ENCODE results near the gene WFIKKN1.
A peak's percentile ranks its signal among the peaks of the same experiment; 100 is the strongest.

The WFIKKN1 gene

GRCh38 chr16:667780-668518, 37.2 kb downstream of the WFIKKN1 start, which contains the start of gene RHOT2 (continued):
- TF ChIP-seq ZNF37A (tag by site-specific recombination; IDR thresholded peaks at IDR 0.05), result no peak
- no peak for TF ChIP-seq ZNF202 (tag by site-specific recombination; IDR thresholded peaks at IDR 0.05; ENCODE audit: borderline replicate concordance)
- no peak for TF ChIP-seq ZNF610 (tag by site-specific recombination; IDR thresholded peaks at IDR 0.05; ENCODE audit: borderline replicate concordance)
- no peak for TF ChIP-seq ZNF701 (tag by site-specific recombination; IDR thresholded peaks at IDR 0.05)
- TF ChIP-seq ZNF629 (tag by site-specific recombination; IDR thresholded peaks at IDR 0.05), result 0 out of 2 replicates have a peak, but pooled peaks have one; percentile 39
- TF ChIP-seq KLF17 (tag by site-specific recombination; IDR thresholded peaks at IDR 0.05), result no peak
- TF ChIP-seq MYNN (tag by site-specific recombination; IDR thresholded peaks at IDR 0.05; ENCODE audit: borderline replicate concordance), result no peak
- TF ChIP-seq ZNF324 (tag by site-specific recombination; IDR thresholded peaks at IDR 0.05), result no peak
- TF ChIP-seq ZIC2 (tag by site-specific recombination; IDR thresholded peaks at IDR 0.05), result no peak; the same call in 1 of the 2 replicates
- no peak for TF ChIP-seq ZBTB17 (tag by site-specific recombination; IDR thresholded peaks at IDR 0.05)
- 0 out of 2 replicates have a peak, but pooled peaks have one; percentile 8 for TF ChIP-seq ZNF10 (tag by site-specific recombination; IDR thresholded peaks at IDR 0.05)
- TF ChIP-seq ZBTB8A (tag by site-specific recombination; IDR thresholded peaks at IDR 0.05), result peak; percentile 34; the same call in 1 of the 2 replicates
- no peak for TF ChIP-seq ZNF280D (tag by site-specific recombination; IDR thresholded peaks at IDR 0.05)
- no peak for TF ChIP-seq ZNF155 (tag by site-specific recombination; IDR thresholded peaks at IDR 0.05)
- no peak for TF ChIP-seq ZNF521 (tag by site-specific recombination; IDR thresholded peaks at IDR 0.05)
- TF ChIP-seq ZNF140 (tag by site-specific recombination; IDR thresholded peaks at IDR 0.05), result no peak
- TF ChIP-seq ZNF426 (tag by site-specific recombination; IDR thresholded peaks at IDR 0.05), result no peak
- no peak for TF ChIP-seq ZNF23 (tag by site-specific recombination; IDR thresholded peaks at IDR 0.05; ENCODE audit: borderline replicate concordance)
- no peak for TF ChIP-seq ZNF549 (tag by site-specific recombination; IDR thresholded peaks at IDR 0.05)
- TF ChIP-seq ZNF354C (tag by site-specific recombination; IDR thresholded peaks at IDR 0.05; ENCODE audit: borderline replicate concordance, low read depth), result no peak
- no peak for TF ChIP-seq MZF1 (tag by site-specific recombination; IDR thresholded peaks at IDR 0.05; ENCODE audit: borderline replicate concordance)
- TF ChIP-seq ZNF792 (tag by site-specific recombination; IDR thresholded peaks at IDR 0.05), result no peak
- no peak for TF ChIP-seq FEZF1 (tag by site-specific recombination; IDR thresholded peaks at IDR 0.05)
- TF ChIP-seq BCL11A (tag by site-specific recombination; IDR thresholded peaks at IDR 0.05; ENCODE audit: low read depth), result no peak
- no peak for TF ChIP-seq MEIS1 (CRISPR knock-in tag; IDR thresholded peaks at IDR 0.05; ENCODE audit: borderline replicate concordance)
- TF ChIP-seq ZBTB11 (tag by site-specific recombination; conservative IDR thresholded peaks at IDR 0.05; ENCODE audit: low read depth), result peak; percentile 94
- no peak for TF ChIP-seq ZNF214 (tag by site-specific recombination; IDR thresholded peaks at IDR 0.05; ENCODE audit: borderline replicate concordance)
- 0 out of 2 replicates have a peak, but pooled peaks have one; percentile 22 for TF ChIP-seq ZNF518A (tag by site-specific recombination; conservative IDR thresholded peaks at IDR 0.05; ENCODE audit: low read depth)

All from HEK293 (cell line).